ENCODE measurements around the gene SNAPC3. TPM values are rescaled to one million over a fixed set of nuclear protein-coding genes. Genes with fewer than 3 reads are reported as not detected.
A peak's percentile ranks its signal among the peaks of the same experiment; 100 is the strongest.

Gene SNAPC3
- 26.1 TPM for total RNA-seq (2021; ENCODE audit: unreplicated experiment)
- polyA plus RNA-seq (2012), result 11.2 and 14.2 TPM in 2 replicates
- Bru-seq, nascent RNA, result percentile 77 among the genes with signal in this experiment
- BruChase-seq, experiment 1, labeled RNA remaining after a 6-hour chase, result percentile 76 among the genes with signal in this experiment
- BruChase-seq, experiment 2, labeled RNA remaining after a 2-hour chase, result percentile 76 among the genes with signal in this experiment
- long read RNA-seq, full-length matches to known transcripts, result 45 of 56 reads
- long read RNA-seq, partial matches to known transcripts, result 1 of 56 reads
- long read RNA-seq, other reads (novel, unspliced or antisense), result 10 of 56 reads

- RAD21 ChIA-PET (ENCODE audit: low non-redundant PET in 1 of 2, low total read pairs in 2 of 2, uncharacterized antibody in 2 of 2, unreplicated experiment in 2 of 2), result no interaction called here
- H3K4me2 ChIP-seq (ENCODE audit: low read length), result peak within 1 kb of the TSS; percentile 85
- peak within 1 kb of the TSS; percentile 75 for H3K27ac ChIP-seq (ENCODE audit: low read depth, low read length)
- H2AFZ ChIP-seq (ENCODE audit: low read depth, low read length, poor library complexity, severe bottlenecking), result peak within 1 kb of the TSS; percentile 70
- peaks cover 45% of the 10 kb centered on the region for H3K79me2 ChIP-seq (ENCODE audit: insufficient read depth, low read length)
- DNase-seq (ENCODE audit: low read depth, low spot score), result peak; percentile 83
- H3K9me3 ChIP-seq (ENCODE audit: control insufficient read depth in 1 of 2, insufficient read depth in 1 of 2, low read depth in 1 of 2, low read length in 2 of 2), result no peaks in the 10 kb centered on the region
- H3K9me2 ChIP-seq (ENCODE audit: insufficient read depth), result no peaks in the 10 kb centered on the region
- H3K9ac ChIP-seq (ENCODE audit: low read length), result peak within 1 kb of the TSS; percentile 85
- ATAC-seq, result peak; percentile 98
- H4K20me1 ChIP-seq (ENCODE audit: insufficient read depth), result no peaks in the 10 kb centered on the region
- intact Hi-C loops (cut with micrococcal nuclease), result loop anchor here (2.0 to 5.0 kb wide), 2 partner anchors 145 to 318 kb away; no protein-coding TSS in a partner anchor
- peaks cover 5 to 22% of the 10 kb centered on the region in 2 experiments; a peak in 3 of 4 replicates for H3K36me3 ChIP-seq (ENCODE audit: control insufficient read depth in 1 of 2, insufficient read depth in 2 of 2, low read length in 2 of 2)
- peak within 1 kb of the TSS; percentile 91 to 94 for H3K4me3 ChIP-seq (replicated peaks in 1 of 2; ENCODE audit: low read depth in 1 of 2, low read length in 2 of 2)
- BruUV-seq (replicated peaks), result no TSS peak
- peaks cover 3 to 14% of the 10 kb centered on the region in 2 experiments; a peak in 3 of 4 replicates for H3K4me1 ChIP-seq (ENCODE audit: control insufficient read depth in 1 of 2, insufficient read depth in 2 of 2, low read length in 2 of 2)
- POLR2A ChIA-PET, result no interaction called here
- CTCF ChIA-PET, result interaction anchor here (0.6 kb wide), 1 partner anchor 188 kb away, joined by 3 read pairs; no protein-coding TSS in a partner anchor
- no peaks in the 10 kb centered on the region for H3K27me3 ChIP-seq (ENCODE audit: insufficient read depth, low read length)
- TF ChIP-seq ATF3 (IDR thresholded peaks at IDR 0.05) (no peak), ELF1 (IDR thresholded peaks at IDR 0.05; ENCODE audit: borderline replicate concordance, low read depth) (no peak), SIN3A (IDR thresholded peaks at IDR 0.05; ENCODE audit: low read depth) (peak; percentile 83), SP1 (IDR thresholded peaks at IDR 0.05; ENCODE audit: low read depth) (peak; percentile 71), EGR1 (IDR thresholded peaks at IDR 0.05; ENCODE audit: low read depth) (no peak), RAD21 (IDR thresholded peaks at IDR 0.05; ENCODE audit: low read depth) (no peak), CTCF (IDR thresholded peaks at IDR 0.05 in 2 of 3, conservative IDR thresholded peaks at IDR 0.05 in 1 of 3; ENCODE audit: borderline replicate concordance in 1 of 3, insufficient read depth in 1 of 3, low read depth in 2 of 3, low read length in 2 of 3) (no peak), CEBPB (IDR thresholded peaks at IDR 0.05; ENCODE audit: low read depth) (no peak), ZNF274 (IDR thresholded peaks at IDR 0.05; ENCODE audit: low read depth, low read length) (no peak), ZBTB33 (IDR thresholded peaks at IDR 0.05; ENCODE audit: extremely low read depth, insufficient replicate concordance, low read length) (peak; percentile 91), EZH2 (IDR thresholded peaks at IDR 0.05) (no peak), SRF (IDR thresholded peaks at IDR 0.05; ENCODE audit: low read depth) (no peak), JUND (IDR thresholded peaks at IDR 0.05) (no peak), POLR2A (IDR thresholded peaks at IDR 0.05; ENCODE audit: borderline replicate concordance, extremely low read depth, insufficient read depth, insufficient read length) (peak; percentile 80), TCF7L2 (IDR thresholded peaks at IDR 0.05; ENCODE audit: borderline replicate concordance, extremely low read depth, insufficient read depth, insufficient read length) (peak; percentile 96), CBX3 (IDR thresholded peaks at IDR 0.05; ENCODE audit: low read depth) (0 out of 2 replicates have a peak, but pooled peaks have one; percentile 34), YY1 (IDR thresholded peaks at IDR 0.05; ENCODE audit: extremely low read depth, insufficient replicate concordance, low read depth, low read length) (peak; percentile 92), FOSL1 (IDR thresholded peaks at IDR 0.05; ENCODE audit: low read depth) (no peak), ZFX (IDR thresholded peaks at IDR 0.05) (peak; percentile 69)
Measured at GRCh38 chr9:15422372-15423230, at the start of gene SNAPC3. TSS of gene SNAPC3 (plus strand) at chr9:15422876. CDS start at chr9:15422880, 4 bp downstream.
